NCI-H1436 treated with DMSO at 0.1 percent for 48 hours (cell line): ENCODE data around the gene STRADB.
"Not testable (repeated sequence)": the region's sequence is repeated elsewhere in the genome, so short reads cannot be mapped to it uniquely, and the experiment has no call there.

Experiments
- DNase-seq: peaks from one replicate; lab custom pipeline; 2025; lab: John Stamatoyannopoulos, UW

The STRADB gene

DNA sequence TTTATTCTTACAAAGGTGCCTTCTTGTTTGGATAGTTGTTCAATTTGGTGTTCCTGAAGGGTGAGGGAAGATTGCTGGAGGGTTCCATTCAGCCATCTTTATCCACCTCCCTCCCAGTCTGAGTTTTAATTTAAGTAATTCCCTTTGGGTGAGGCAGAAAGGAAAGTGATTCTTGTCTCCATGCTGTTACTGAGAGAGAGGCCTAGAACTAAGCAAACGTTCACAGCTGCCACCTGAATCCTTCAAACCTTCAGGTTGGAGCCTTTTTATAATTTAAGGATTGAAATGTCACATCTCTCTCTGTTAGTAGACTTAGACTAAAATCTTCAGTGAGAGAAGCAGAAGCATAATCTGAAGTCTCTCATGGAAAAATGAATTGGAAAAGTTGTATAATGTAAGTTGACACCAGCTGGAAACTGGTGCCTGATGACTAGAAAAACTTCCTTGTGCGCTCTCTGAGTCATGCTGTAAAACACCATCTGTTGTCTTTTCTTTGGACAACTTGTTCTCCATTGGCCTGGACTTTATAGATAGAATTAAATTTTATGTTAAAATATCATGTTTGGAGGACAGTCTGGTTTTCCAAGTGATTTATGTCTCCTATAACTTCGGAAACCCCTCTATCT is 14.6 kb downstream of the STRADB start:
- no peak for DNase-seq

GRCh38 chr2:201467666-201468065 is 16.1 kb downstream of the STRADB start:
- no peak for DNase-seq

DNA sequence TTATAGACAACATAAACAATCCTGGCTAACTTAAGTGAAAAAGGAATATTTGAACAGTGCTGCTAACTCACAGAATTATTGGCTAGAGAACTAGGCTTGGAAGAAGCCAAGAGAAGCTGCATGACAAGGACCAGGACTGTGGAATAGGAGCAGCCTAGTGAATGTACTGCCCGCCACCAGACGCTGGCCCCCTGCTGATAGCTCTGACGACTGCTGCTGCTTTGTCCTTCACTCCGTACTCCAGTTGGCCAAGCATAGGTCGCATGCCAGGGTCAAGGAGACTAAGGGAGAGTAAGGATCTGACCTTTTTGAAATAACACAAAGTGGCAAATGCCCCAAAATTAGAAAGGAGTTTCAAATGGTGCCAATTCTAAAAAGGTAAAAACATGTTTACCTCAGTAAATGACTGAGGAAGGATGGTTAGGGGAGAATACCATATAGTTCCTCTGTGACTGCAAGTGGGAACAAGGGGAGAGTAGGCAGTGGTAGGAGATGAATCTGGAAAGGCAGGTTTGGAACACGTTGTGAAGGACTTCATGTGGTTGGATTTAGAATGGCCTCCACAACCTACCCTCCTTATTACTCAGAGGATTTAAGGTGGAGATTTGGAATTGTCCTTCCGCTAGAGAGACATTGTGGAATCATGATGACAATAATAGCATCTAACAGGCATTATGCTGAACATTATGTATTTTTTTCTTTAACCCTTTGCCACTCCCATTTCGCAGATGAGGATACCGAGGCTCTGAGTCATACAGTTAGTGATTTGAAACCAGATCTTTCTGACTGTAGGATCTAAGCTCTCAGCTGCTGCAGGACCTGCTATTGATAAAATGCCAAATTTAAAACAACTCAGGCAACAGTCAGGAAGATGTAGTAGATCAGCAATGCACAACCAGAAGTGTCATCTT is 19.5 kb downstream of the STRADB start:
- DNase-seq: no peak

DNA sequence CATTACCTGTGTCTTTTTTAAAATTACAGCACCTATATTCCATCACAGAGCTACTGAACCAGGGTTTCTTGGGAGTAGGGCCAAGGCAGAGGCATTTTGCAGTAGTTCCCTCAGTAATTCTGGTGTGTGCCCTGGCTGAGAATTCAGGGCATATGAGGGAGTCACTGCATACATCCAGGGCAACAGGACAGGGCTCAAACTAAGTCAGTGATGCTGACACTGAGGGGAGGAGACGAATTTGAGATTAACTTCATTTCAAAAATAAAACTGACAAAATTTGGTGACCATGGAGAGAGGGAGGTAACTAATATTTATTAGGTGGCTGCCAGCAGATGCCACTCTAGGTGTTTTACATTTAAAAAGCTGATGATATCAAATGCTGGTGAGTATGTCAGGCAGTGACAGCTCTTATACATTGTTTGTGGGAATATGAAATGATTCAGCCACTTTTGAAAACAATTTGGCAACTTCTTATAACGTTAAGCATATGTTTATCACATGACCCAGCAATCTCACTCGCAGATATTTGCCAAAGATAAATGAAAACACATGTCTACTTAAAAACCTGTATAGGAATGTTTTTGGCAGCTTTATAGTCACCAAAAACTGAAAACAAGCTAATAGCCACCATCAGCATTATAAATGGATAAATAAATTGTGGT is 20.3 kb downstream of the STRADB start:
- no peak for DNase-seq

DNA sequence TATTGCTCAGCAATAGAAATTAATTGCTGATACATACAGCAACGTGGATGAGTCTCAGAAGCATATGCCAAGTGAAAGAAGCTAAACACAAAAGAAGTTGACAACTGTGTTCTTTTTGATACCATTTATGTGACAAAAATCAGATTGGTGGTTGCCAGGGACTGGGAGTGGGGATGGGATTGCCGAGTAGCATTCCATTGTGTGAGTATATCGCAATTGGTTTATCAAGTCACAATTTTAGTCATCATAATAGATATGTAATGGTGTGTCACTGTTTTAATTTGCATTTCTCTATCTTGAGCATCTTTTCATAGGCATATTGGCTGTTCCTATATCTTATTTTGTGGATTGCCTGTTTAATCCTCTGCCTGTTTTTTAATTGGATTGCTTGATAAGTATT is 20.9 kb downstream of the STRADB start:
- DNase-seq: no peak

DNA sequence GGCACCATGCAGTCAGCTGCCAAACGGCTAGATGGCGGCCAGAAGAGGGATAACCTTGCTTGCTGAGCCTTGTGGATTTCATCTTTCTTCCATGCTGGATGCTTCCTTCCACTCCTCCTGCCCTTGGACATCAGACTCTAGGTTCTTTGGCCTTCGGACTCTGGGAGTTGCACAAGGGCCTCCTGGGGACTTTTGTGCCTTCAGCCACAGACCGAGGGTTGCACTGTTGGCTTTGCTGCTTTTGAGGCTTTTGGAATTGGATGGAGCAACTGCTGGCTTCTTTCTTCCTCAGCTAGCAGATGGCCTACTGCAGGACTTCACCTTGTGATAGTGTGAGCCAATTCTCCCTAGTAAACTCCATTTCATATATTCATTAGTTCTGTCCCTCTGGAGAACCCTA is 31.0 kb downstream of the STRADB start:
- no peak for DNase-seq

DNA sequence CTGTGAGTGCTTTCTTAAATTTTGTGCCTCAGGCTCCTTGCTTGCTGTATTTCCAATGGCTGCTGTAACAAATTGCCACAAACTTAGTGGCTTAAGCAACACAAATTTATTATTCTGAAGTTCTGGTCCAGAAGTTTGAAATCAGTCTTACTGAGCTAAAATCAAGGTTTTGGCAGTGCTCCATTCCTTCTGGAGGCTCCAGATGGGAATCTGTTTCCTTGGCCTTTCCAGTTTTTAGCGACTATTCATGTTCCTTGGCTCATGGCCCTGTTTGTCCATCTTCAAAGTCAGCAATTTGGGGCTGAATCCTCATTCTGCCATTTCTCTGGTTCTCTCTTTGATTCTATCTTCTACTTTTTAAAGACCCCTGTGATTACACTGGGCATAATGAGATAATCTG is 31.8 kb downstream of the STRADB start:
- DNase-seq: no peak

GRCh38 chr2:201483758-201484157 is 32.2 kb downstream of the STRADB start:
- DNase-seq: not testable (repeated sequence)

GRCh38 chr2:201484805-201485204 is 33.3 kb downstream of the STRADB start:
- no peak for DNase-seq

- no peak for DNase-seq
These were observed 38.8 kb downstream of the STRADB start for GRCh38 chr2:201490291-201490690.

DNA sequence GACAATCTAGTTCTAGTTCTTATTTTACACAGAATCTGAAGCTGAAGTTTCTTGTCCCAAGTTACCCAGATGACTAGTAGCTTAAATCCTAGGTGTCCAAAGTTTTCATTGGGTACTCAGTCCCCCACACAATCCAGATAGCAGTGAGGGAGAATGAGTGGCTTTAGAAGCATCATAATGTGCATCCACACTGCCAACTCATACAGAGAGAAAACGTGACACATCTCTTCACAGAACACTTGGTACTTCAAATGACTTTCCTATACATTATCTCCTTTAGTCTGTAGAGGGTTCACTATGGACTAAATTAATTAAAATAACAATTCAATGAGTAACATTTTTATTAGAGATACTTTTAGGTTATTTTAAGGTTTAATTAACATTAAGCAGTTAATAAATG is 45.2 kb downstream of the STRADB start:
- DNase-seq: no peak

GRCh38 chr2:201500534-201500933 is 49.0 kb downstream of the STRADB start:
- no peak for DNase-seq

DNA sequence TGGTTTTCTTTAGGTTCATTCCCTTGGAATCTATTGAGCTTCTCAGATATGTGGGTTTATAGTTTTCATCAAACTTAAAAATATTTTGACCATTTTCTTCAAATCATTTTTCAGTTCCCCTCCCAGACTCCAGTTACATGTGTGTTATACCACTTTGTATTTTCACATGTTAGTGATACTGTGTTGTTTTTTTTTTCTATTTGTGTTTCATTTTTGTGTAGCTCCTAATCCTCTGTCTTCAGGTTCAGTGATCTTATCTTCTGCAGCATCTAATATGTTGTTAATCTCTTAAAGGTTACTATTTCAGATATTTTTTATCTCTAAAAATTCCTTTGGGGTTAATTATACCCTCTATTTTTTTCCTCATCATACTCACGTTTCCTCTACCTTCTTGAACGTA is 51.2 kb downstream of the STRADB start:
- DNase-seq: no peak

GRCh38 chr2:201507725-201508124 is 56.2 kb downstream of the STRADB start:
- no peak for DNase-seq

- no peak for DNase-seq
These were observed 61.7 kb downstream of the STRADB start for GRCh38 chr2:201513271-201513670.

GRCh38 chr2:201515573-201516246 is 64.2 kb downstream of the STRADB start:
- no peak for DNase-seq

- no peak for DNase-seq
These were observed 65.6 kb downstream of the STRADB start for GRCh38 chr2:201517094-201517493.

DNA sequence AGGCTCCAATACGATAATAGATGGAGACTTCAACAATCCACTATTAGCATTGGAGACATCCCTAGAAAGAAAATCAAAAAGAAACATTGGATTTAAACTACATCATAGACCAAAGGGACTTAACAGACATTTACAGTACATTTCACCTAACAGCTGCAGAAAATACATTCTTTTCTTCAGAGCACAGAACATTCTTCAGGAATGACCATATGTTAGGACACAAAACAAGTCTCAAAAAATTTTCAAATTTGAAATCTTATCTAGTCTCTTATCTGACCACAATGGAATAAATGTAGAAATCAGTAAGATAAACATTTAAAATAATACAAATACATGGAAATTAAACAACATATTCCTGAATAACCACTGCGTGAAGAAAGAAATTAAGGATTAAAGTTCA is 68.7 kb downstream of the STRADB start:
- no peak for DNase-seq

- DNase-seq: no peak
These were observed 71.4 kb downstream of the STRADB start for GRCh38 chr2:201522965-201523364.

GRCh38 chr2:201523506-201523905 is 72.0 kb downstream of the STRADB start:
- DNase-seq: no peak
